ENCODE data around the gene ZCCHC2. TPM values are rescaled to one million over a fixed set of nuclear protein-coding genes. Genes with fewer than 3 reads are reported as not detected.
A peak's percentile ranks its signal among the peaks of the same experiment; 100 is the strongest.

Gene ZCCHC2
- polyA plus RNA-seq, 5 donors: 11.4 to 17.8 (median 17.5) TPM

DNA sequence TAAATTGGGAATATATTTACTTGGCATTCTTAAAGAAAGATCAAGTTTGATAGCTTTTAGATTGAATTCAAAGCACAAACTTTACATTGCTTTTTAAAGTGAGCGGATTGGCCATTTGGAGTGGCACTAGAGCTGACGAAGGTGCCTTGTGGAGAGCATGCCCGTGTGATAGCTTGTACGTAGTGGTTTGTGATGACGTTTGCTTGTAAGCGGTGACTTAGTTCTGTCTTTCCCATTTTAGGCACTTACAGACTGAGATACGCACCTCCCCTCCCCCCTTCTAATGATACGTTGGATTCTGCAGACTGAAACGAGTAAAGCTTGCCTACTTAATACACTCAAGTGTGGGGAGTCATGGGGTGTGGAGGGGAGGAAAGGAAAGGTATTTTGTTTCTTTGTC, 53.4 kb downstream of the ZCCHC2 start:
- no peak for DNase-seq

DNA sequence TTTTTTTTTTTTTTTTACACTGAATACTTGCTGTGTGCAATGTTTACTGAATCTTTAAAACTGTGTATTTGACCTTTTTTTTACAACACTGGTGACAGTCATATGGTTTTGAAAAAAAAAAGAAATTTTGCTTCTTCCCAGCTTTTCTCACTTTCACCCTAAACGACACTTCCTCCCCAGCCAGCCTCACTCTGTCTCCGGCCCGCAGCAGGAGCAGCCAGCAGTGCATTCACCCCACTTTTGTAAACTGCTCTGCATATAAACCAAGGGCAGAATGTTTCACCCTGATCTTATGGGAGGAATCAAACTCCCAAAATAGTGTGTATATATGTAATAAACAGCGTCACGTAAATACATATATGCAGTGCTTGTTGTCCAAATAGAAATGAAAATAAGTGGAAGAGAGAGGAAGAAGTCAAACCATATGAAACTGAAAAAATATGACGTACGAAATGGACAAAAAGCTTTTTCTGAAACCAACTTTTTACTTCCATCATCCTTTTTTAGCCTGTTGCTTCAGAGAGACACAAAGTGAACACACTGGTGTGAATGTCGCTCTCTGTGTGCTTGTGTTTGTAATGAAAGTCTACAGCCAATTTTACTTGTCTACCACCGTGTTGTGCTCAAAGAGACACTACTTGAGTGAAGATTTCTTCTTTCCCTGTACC, 54.2 kb downstream of the ZCCHC2 start:
- DNase-seq: no peak

DNA sequence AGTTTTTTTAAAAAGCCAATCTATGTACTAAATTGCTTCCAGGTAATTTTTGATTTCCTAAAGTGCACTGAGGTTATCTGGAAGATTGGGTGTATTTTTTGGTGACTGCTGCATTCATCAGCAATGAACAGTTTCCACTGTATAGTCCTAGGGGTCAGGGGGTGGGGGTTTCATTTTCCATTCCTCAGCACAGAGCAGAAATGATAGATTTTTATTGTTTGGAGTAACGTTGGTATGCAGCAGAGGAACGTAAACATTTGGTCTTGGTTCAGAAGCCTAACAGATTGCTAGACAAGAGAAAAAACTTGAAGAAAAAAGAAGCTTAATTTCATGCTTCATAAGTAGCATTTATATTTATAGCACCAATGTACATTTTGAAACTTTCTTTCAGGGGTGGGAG, 54.9 kb downstream of the ZCCHC2 start:
- no peak for DNase-seq

DNA sequence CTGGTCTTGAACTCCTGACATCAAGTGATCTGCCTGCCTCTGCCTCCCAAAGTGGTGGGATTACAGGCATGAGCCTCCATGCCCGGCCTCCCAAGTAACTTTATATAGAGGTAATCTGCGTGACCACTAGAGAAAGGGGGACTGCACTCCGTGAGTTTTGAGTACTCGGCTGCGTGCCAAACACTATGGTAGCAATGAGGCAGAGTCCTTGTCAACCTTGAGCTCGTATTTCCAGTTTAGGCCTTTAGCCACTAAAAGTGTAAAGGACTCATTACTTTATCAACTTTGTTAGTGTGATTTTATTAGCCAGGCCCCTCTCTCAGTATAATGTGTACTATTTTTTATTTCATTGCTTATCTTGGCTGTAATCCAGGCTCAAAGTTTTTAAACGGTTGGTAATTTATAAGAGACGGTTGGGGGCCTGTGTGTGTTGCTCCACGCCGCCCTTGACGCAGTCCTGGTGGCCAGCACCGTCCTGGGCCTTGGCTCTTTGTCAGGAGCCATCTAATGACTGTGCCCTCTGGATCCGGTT, 56.2 kb downstream of the ZCCHC2 start:
- peak in 1 of 2 donors; percentile 45 for DNase-seq

DNA sequence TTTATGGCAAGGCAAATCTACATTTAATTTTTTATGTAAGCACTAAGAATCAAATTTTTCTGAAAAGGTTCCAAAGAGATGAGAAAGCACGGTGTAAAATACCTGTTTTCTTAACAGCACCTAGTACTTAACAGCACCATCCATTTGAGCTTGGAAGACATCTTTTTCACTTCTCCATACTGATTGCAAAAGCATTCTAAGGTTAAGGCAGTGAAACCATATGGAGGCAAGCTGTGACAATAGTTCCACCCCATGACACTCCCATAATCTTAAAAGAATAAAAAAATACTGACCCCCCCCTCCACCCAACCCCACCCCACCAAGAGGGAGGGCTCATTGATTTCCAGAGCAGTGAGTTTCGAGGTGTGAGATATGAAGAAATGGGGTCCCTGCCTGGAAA, 60.6 kb downstream of the ZCCHC2 start:
- DNase-seq: no peak

DNA sequence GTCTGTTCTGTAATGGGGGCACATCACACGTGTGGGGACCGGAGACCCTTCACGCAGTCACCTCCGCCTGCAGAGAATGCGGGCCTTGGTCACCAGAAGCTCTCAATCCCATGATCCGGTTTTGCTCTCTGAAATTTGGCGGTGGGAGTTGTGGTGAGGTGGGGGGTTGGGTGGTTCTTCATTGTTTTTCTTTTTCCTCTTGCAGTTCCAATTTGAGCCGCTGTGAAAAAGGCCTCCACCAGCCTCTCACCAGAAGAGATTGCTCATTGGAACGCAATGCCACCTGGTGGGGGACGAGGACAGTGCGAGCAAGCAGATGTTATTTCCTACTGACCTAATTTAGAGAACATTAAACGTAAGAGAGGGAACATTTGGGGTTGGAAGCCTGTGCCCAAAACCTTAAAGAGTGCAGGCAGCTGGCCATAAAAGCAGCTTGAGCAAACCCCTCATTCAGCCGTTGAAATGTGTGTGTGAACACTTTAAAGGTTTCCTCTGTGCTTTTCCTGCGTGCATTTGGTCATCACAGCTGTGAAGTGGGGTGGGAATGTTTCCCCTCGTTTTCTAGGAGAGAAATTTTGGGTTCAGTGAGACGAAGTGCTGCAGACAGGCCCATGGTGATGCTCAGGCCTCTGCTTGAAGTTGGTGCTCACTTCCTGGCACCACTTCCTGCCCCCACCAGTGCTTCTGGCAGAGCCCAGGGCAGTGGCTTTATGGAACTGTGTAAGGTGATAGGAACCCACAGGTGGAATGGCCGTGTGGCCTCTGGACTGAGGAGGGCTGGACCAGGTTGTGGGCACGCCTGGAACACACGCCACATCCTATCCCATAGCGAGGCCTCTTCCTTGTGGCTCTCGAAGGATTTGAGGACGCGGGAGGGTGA, 61.7 kb downstream of the ZCCHC2 start:
- peak; percentile 83 to 87 for DNase-seq

DNA sequence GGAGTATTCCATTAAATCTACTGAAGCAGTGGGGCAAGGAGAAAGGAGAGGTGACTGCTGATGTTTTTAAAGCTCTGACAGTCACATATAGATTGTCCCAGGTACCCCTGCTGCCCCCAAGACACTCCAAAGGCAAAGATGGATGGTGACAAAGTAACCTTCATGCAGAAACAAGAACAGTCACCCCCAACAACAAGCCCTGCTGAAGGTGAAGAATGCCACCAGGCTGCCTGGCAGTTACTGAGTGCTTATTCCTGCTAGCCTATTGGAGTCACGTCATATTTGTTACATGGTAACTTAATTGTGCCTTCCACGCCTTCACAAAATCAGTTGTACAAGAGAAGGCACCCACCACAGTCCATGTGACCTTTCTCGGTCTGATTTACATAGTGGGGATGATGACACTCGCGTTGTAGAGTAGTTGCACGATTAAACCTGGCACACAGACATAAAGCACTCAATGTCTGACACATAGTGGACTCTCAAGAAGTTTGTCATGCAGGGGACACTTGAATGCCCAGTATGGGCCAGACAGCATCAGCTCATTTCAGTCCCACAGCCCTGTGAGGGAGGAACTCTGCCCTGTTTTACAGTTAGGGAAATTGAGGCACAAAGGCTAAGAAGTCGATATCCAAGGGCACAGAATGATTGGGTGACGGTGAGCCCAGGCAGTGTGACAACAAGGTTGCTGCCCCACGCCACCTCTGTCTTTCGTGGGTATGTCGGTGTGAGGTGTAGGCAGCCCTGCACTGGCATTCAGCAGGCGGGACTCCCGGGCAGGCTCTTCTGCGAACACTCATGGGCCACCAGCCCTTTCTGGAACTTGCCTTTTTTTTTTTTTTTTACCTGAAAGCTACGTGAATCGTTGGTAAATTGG, 62.7 kb downstream of the ZCCHC2 start:
- DNase-seq: no peak

DNA sequence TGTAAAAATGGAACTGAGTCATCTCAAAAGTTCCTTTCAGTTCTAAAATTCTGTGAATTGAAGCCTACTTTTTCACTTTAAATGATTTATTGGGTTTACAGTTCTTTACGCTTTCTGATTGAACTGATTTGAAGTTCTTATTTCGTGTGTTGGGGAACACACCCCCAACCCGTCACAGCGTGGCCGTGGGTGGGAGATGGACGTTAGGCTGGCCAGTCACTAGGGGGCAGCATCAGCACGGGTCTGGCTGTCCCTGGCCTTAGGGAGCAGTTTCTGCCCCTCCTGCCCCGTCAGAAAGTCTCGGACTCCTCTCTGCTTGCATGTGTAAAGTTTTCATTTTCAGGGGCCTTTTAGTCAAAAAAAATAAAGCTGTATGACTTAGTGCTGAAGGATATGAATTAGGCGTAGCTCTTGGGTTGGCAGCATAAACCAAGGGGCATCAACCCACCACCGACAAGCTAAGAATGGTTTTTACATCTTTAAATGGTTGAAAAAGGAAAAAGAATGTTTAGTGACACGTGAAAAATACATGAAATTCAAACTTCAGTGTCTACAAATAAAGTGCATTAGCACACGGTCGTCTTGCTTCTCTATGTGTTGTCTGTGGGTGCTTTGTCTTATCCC, 63.4 kb downstream of the ZCCHC2 start:
- peak in 1 of 2 donors; percentile 63 for DNase-seq

DNA sequence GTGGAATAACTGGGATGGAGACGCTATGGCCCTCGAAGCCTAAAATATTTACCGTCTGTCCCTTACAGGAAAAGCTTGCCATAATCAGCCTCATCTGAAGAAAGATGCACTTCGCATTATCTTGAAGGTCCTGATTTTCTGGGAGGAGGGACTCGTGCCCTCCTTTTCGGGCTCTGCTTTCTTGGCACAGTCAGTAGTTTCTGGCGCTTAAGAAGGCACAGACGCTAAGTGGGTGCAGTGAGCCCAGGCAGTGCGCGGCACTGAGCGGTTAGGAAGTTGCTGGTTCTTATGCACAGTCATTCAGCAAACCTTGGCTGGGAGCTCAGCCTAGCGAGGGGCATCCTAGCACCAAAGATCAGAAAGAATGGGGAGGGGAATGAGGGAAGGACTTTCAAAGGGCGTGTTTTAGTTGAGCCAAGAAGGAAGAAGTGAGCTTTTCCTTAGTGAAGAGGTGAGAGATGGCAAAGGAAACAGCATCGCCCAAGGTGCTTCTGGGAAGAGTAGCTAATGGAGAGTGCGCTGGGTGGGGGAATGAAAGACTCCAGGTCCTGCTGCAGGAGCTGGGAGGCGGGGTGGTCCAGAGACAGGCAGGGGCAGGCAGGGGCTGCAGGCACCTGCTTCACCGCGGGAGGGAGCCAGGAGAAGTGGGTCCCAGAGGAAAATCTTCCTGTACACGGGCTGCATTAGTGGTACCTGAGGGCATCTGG, 64.1 kb downstream of the ZCCHC2 start:
- DNase-seq: no peak

DNA sequence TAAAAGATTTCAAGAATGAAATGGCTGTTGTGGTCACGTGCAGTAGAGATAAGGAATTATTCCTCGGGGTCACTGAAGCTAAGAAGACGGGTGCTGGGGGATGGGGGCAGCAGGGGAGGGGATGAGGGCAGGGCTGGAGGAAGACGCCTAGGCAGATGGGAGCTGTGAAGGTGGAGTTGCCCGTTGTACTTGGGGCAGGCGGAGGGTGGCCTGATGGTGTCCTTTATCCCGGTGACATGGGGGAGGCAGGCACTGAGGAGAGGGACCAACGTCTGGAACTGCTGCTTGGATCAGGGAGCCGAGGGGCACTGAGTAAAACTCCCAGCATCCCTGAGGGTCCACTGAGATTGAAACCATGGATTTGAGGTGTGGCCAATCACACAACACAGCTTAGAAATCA, 64.9 kb downstream of the ZCCHC2 start:
- DNase-seq: no peak

DNA sequence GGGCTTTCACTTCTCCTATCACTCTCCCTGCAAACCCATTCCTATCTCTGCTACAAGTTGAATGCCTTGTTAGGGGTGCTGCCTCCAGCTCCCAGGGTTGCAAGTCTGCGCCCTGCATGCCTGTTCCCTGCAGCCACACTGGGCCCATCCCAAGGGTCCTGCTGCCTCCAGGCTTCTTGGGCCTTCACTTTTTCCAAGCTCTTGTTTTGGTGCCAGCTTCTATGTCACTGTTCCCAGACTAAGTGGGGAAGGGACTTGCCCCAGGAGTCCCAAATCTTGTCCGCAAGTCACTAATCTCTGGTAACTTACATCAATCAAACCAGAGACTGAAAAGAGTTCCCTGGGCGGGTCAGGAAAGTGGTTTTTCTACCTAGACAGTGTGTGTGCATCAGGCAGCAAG, 65.4 kb downstream of the ZCCHC2 start:
- DNase-seq: no peak

DNA sequence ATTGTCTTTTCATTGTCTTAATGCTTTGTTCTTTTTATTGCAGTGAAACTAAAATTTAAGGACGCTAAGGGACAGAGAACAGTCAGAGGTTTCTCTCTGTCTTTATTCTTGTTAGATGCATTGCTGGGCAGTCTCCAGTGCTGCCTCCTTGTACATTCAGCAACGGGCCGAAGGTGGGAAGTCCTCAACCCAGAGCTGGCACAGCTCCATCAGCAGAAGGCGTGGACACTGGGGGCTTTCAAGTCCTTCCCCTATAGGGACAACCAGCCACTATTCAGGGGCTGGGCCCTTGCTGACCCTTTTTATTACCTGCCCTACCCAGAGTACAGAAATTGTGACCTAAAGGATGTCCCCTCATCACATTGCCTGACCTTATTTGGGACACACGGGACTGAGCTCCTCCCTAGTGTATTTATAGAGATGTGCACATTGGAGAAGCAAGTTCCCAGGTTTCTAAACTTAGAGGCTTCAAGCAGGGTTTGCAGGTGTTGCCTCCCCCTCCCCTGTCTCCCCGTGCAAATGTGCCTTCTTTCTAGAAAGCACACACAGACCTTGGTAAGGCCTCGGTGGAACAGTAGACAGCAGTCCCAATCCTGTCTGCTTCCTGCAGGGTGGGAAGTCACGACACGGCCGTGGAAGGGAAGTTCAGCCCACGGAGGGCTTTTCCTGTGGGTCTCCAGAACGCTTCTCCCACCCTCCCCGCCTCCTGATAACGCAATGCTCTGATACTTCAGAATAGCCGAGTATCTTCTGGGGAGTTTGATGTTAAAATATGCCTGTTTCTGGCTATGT, 68.2 kb downstream of the ZCCHC2 start:
- no peak for DNase-seq

DNA sequence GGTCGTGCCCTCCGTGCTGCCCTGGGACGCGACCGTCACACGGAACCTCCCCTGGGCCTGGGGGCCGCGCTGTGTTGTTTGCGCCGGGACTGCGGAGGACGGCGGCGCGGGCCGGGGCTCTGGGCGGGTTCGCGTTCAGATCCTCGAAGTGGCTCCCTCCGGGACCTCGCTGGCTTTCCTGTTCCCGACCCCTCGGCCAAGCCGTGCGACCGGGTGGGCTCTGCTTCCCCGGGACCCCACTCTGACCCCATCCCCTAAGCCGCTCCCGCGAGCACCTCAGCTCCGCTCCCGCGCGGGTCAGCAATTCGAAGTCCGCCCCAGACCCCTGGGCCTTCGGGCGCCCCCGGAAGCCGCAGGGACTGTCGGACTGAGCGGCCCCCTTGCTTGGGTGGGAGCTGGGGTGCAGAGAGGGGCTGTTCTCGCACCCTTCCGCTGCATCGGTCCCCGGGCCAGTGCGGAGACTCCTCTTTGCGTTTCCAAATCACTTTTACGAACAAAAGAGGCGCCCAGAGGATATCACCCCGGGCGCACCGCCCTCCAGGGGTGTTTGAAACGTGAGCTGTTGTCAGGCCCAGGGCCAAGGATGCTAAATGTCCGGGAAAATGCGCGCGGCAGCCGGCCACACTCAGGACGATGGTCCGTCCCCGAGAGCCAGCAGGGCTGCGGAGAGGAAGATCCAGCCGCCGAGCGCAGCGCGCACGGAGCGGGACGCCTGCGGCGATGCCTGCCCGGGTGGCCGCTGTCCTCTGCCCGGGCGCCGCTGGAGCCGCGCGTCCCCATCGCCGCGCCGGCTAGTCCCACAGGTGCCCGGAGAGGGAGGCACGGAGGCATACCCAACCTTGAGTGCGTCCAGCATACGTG, 73.5 kb downstream of the ZCCHC2 start:
- DNase-seq: peak in 1 of 2 donors; percentile 20

DNA sequence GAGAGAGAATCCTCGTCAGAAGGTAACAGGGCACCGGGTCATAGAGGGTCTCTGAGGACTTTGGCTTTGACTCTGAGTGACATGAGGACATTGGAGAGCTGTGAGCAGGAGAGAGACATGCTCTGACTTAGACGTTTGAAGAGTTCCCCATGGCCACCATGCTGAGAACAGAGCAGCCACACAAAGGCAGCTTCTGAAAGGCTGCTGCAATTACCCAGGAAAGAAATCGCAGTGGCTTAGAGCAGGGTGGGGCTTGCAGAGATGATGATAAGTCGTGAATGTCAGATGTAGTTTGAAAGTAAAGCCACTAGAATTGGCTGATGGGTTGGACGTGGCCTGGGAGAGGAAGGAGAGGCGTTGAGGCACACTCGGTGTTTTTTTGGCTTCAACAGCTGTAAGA, 79.0 kb downstream of the ZCCHC2 start:
- DNase-seq: no peak

DNA sequence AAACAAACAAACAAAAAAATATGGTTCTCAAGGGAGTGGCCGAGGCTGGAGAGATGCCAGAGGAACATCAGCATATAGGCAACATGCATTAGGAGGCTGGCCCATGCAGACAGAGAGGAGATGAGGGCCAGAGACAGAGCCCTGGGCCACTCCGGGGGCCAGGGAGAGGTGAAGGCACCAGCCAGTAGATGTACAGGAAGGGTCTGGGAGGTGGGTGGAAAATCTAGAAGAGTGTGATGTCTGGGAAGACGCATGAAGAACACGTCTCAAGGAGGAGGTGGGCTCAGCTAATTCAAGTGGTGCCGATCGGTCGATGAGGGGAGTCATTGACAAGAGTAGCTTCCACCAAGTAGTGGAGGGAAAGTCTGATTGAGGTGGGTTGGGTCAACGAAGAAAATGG, 79.9 kb downstream of the ZCCHC2 start:
- no peak for DNase-seq

DNA sequence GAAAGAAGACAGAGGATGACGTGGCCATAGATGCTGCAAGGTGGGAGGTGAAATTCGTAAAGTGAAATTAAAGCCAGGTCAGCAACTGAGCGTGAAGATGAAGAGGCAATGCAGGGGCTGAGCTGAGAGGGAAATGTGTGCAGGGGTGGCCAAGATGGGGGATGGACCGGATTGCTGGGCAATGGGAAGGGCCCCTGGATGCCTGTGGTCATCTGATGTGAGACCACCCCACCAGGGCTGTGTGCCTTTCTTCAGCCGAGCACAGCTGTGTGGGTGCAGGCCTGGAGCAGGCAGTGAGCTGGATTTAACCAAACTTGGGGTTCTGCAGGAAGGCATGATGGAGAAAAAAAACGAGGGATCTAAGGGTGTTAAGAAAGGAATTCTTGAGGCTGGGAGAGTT, 80.4 kb downstream of the ZCCHC2 start:
- DNase-seq: no peak

DNA sequence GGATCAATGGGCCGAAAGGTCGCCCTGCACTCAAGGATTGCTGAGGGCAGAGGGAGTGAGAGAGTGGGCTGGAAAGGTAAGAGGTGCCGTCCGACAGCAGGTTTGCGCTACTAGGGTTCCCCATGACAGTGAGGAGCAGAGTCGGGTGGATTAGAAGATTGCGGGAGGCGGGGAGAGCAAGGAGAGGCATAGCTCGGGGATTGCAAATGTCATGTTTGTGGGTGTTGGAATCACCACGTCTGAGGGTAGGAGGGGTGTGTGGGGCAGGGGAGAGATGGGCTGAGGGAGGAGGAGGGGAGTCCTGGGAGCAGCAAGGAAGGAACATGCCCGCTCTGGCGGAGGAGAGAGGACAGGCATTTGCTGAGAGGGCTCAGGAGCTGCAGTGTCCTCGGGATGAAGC, 81.2 kb downstream of the ZCCHC2 start:
- DNase-seq: no peak

DNA sequence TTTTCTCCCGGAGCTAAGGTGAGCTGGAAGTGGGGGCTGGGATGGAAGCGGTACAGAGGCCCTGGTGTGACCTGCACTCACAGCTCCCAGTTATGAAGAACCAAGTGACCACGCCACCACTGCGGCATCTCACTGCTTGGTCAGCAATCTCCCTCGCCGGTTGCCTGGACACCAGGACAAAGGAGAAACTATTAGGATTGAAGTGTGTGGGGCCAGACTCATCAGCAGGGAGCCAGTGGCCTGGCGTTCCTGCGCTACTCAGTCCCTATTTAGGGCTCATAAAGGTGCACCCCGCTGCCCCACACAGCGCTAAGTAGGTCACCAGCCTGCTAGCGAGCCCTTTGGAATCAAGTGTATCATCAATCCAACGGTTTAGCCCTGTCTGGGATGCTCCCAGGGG, 82.9 kb downstream of the ZCCHC2 start:
- DNase-seq: no peak

DNA sequence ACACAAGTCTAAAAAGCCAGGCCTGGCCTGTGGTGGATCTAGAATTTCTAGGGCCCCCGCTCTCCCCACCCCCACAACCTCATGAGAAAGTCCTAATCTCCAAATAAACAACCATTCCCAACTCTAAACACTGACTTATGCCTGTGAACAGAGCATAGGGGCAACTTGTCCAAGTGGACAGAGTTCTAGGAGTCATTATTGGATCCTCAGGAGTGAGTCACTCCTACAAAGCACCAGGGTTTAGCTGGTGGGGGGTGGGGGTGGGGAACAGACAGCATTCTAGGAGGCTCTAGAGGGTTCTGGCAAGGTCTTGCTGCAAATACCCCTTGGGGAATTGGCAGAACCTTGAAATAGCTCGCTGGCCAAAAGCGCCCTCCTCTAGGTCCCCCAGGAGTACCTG, 83.3 kb downstream of the ZCCHC2 start:
- no peak for DNase-seq

Measured in right lung (tissue), 5 donors.